ENCODE results near the gene SLC5A12.

The SLC5A12 gene

DNA sequence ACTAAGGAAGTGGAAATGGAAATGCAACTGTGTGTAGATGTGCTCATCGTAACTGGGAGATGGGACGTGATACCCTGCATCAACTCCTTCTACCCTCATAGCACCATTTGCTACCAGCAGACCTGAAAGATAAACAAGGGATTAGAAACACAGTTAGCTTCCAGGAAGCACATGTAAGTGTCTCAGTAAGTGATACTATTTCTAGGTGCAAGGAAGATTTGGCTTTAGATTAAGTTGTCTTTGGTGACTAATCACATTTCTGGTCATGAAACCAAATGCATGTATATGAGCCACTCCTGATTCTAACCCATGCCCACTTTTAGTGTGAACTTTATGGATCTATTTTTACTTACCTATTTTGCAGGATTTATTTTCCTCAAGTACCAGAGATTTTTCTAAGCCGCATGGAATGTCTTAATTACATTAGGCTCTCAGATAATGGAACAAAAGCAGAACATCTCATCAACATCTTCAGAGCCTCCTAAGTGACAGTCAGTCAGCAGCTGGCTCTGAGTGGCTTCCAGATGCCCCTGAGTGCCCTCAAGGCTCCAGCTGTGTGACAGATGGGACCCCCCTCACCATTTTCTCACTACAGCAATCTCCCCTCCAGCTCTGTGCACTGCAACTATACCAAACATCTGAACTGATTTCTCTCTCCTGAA lies 21.2 kb downstream of the SLC5A12 start:
- H3K4me3 ChIP-seq (ENCODE audit: low read depth, low read length), result no peak overlapping the region
- TF ChIP-seq, protein P1, sequence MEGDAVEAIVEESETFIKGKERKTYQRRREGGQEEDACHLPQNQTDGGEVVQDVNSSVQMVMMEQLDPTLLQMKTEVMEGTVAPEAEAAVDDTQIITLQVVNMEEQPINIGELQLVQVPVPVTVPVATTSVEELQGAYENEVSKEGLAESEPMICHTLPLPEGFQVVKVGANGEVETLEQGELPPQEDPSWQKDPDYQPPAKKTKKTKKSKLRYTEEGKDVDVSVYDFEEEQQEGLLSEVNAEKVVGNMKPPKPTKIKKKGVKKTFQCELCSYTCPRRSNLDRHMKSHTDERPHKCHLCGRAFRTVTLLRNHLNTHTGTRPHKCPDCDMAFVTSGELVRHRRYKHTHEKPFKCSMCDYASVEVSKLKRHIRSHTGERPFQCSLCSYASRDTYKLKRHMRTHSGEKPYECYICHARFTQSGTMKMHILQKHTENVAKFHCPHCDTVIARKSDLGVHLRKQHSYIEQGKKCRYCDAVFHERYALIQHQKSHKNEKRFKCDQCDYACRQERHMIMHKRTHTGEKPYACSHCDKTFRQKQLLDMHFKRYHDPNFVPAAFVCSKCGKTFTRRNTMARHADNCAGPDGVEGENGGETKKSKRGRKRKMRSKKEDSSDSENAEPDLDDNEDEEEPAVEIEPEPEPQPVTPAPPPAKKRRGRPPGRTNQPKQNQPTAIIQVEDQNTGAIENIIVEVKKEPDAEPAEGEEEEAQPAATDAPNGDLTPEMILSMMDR (conservative IDR thresholded peaks at IDR 0.05; ENCODE audit: low read depth, low read length), result no peak
- DNase-seq (ENCODE audit: low read depth), result no peak

DNA sequence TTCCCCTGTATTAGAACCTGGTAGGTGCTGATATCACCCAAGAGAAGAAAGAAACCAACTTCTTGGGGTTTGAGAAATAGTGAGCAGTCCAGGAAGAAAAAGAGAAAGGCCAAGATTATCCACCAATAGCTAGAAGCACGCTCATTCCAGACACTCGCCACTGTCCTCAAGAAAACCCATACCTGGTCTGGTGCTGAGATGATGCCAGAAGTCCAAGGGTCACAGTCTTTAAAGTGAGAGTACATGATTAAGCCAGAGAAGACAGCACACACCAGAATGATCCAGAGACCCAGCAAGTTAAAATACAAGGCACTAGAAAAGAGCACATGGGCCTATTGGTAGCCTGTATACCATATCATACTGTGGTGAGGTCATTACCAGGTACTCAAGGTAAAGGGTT lies 23.6 kb downstream of the SLC5A12 start:
- DNase-seq (ENCODE audit: low read depth), result no peak
- TF ChIP-seq, protein P1 (conservative IDR thresholded peaks at IDR 0.05; ENCODE audit: low read depth, low read length), result no peak
- no peak overlapping the region for H3K4me3 ChIP-seq (ENCODE audit: low read depth, low read length)

DNA sequence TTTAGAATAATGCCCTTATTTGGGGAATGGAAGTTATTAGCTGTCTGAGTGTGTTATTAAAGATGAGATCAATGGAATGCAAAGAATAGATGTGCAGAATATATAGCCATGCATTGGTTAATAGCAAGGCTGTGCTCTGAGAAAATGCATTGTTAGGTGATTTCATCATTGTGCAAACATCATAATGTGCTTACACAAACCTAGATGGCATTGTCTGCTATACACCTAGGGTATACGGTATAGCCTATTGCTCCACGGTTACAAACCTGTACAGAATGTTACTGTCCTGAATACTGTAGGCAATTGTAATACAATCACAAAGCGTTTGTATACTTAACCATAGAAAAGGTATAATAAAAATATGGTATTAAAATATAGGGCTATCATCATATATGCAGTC lies 25.5 kb downstream of the SLC5A12 start:
- DNase-seq (ENCODE audit: low read depth), result no peak
- no peak overlapping the region for H3K4me3 ChIP-seq (ENCODE audit: low read depth, low read length)
- TF ChIP-seq, protein P1 (conservative IDR thresholded peaks at IDR 0.05; ENCODE audit: low read depth, low read length), result no peak

DNA sequence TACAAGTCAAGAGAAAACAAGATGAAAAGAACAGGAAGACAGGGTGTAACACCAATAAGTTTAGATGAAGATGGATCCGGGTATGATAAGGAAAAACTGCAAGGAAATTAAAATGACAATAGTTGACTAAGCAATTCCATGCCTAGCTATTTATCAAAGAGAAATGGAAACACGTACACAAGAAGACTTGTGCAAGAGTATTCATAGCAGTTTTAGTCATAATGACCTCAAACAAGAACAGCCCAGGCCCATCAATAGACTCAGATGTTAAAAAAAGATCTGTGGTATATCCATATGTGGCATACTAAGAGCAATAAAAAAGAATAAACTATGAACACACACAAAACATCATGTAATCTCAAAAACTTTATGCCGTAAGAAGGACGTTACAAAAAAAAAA lies 33.2 kb downstream of the SLC5A12 start:
- no peak overlapping the region for H3K4me3 ChIP-seq (ENCODE audit: low read depth, low read length)
- TF ChIP-seq, protein P1 (conservative IDR thresholded peaks at IDR 0.05; ENCODE audit: low read depth, low read length), result no peak
- no peak for DNase-seq (ENCODE audit: low read depth)

DNA sequence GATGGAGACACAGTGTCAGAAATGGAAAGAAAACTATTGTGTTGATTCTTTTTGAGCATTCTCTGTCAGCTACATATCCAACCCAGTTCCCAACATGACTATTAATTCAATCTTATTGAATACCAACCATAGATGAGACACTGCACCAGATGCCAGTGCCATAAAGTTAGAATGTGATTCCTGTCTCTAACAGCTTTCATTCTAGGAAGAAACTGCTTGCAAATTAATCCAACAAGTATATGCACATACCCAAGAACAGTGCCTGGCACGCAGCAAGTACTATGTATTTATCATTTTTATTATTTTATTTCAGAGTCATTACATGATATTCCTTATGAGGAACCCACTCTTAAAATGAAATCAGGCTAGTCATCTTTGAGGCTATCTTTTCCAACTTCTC lies 34.5 kb downstream of the SLC5A12 start:
- no peak for DNase-seq (ENCODE audit: low read depth)
- no peak overlapping the region for H3K4me3 ChIP-seq (ENCODE audit: low read depth, low read length)
- TF ChIP-seq, protein P1 (conservative IDR thresholded peaks at IDR 0.05; ENCODE audit: low read depth, low read length), result no peak

DNA sequence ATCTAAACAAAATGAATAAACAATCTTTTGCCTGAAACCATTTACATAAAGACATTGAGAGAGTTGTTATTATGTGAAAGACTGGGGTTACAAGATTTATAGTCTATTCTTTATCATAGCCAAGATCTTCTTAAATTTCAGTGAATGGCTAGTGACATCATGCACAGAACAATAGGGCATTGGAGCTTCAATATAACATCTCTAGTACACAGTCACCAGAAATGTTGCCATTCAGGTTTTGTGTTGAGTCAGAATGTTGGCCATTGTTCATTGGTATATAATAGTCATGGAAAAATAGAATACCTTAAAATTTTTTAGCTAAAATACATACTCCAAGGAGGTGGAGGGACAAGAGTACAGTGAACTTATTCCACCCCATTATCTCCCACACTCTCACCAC lies 44.3 kb downstream of the SLC5A12 start:
- no peak overlapping the region for H3K4me3 ChIP-seq (ENCODE audit: low read depth, low read length)
- no peak for DNase-seq (ENCODE audit: low read depth)
- TF ChIP-seq, protein P1 (conservative IDR thresholded peaks at IDR 0.05; ENCODE audit: low read depth, low read length), result no peak

DNA sequence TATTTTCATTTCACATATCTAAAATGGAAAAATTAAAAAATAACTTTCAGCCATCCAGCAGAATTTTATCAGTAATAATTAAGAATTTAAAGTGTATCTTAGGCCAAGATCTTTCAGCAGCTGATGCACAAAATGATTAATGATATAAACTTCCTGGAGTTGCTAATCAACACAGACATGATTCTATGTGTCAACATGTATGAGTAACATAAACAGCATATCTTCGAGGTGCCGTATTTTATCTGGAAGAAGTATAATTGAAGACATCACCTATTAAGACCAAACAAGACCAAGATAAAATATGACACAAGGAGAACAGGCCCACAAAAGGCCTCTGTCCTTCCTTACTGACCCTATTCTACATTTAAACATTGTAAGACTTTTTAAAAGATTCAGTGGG lies 45.2 kb downstream of the SLC5A12 start:
- DNase-seq (ENCODE audit: low read depth), result no peak
- TF ChIP-seq, protein P1 (conservative IDR thresholded peaks at IDR 0.05; ENCODE audit: low read depth, low read length), result no peak
- no peak overlapping the region for H3K4me3 ChIP-seq (ENCODE audit: low read depth, low read length)

Measured in choroid plexus epithelial cell (primary cell).